Activated CD4-positive, alpha-beta T cell treated with anti-CD3 and anti-CD28 coated beads for 1 hour (primary cell): Measurements from ENCODE around the gene PMF1.

Source experiments
- DNase-seq: peaks from one replicate; pipeline ENCODE4 v3.0.0-alpha.2; 2020

The PMF1 gene

DNA sequence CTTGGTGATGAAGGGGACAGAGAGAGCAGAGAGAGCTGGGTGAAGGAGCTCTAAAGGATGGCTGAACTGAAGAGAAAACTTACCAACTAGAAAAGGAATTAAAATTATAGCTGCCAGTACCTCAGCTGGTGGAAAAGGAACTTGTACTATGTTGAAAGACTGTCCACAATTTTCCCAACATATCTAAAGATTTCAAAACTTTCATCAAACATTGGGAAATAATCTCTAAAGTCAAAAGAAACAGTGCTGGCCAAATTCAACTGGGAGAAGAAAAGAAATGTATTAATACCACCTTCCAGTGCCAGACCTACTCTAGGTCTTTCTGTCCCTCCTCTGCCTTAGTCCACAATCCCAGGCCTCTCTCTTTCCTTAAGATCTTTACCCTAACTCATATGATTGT, 63.7 kb downstream of the PMF1 start:
- DNase-seq: no peak

DNA sequence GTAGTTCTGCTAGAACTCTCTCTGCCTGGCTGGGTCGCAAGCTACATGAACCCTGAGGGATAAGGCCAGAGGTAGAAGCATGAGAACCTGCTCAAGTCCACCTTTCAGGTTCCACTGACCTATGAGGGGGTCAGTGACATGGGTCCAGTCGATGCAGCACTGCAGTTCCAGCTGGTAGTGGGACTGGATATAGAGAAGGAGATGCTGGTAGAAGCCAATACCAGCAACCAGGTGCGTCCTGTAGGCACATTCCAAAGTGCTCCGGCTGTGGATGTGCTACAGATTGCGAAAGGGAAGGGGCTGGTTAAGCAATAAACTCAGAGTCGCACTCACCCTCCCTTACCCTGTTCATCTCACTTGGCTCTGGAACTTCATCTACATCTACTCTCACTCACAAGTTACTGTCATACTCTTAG, 64.2 kb downstream of the PMF1 start:
- DNase-seq: no peak

DNA sequence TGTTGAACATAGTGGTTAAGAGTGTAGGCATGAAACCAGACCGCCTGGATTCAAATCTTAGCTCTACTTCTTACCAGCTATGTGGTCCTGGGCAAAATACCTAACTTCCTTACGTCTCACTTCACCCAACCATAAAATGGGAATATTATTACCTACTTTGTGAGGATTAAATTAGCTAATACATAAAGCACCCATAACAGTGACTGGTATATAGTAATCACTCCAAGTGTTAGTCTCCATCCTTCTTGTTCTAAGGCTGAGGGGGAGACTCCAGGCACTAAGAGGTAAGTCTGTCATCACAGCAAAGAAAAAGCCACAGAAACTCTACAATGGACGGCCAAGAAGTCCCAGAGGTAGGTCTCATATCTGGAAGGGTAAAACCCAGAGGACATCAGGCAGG, 67.0 kb downstream of the PMF1 start:
- no peak for DNase-seq

DNA sequence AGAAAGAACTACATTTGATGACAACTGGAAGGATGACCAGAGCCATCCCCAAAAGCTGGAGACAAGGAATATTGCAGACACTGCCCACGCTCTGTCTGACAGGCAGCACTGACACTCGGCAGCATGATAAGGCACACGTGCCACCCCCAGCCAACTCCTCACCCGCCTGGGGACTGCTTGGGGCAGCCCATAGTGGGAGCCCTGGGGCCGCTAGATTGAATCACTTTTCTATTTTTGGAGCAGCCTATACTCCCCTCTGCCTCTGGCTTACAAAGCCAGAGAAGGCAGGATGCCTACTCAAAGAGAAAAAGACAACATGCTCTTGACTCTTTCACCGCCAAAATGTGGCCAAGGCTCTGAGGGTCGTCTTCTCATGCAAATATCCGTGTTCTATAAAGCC, 68.5 kb downstream of the PMF1 start:
- DNase-seq: no peak

DNA sequence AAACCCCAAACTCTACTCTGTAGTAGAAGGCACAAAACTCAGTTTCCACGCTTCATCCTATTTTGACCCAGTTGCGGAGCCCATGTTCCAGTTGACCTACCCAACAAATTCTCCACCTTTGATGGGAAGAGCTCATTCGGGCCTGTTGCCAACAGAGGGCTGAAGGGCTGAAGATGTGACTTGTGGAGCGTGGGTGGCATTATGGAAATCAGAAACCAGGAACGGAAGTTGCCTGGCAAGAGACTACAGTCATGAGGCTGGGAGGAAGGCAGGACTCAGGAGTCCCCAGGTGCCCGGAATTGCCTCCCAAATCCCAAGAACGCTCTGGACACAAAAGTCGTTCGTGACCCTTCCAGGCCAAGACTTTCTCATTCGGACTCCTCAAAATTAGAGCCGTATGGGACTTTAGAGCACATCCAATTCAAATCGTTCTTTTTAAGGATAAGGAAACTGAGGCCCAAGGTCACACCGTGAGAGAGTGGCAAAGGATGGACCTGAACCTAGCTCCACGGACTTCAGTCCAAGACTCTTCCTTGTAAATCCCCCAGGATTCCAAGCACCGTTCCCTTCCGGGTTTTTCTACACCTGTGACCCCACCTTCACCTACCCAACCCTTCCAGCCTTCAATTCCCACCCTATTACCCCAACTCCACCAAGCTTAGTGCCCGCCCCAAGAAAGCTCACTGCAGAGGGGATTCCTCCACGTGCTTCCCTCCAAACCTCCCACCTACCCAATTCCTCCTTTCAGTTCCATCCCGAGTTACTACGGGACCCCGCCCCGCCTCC, 69.1 kb downstream of the PMF1 start:
- DNase-seq: no peak

DNA sequence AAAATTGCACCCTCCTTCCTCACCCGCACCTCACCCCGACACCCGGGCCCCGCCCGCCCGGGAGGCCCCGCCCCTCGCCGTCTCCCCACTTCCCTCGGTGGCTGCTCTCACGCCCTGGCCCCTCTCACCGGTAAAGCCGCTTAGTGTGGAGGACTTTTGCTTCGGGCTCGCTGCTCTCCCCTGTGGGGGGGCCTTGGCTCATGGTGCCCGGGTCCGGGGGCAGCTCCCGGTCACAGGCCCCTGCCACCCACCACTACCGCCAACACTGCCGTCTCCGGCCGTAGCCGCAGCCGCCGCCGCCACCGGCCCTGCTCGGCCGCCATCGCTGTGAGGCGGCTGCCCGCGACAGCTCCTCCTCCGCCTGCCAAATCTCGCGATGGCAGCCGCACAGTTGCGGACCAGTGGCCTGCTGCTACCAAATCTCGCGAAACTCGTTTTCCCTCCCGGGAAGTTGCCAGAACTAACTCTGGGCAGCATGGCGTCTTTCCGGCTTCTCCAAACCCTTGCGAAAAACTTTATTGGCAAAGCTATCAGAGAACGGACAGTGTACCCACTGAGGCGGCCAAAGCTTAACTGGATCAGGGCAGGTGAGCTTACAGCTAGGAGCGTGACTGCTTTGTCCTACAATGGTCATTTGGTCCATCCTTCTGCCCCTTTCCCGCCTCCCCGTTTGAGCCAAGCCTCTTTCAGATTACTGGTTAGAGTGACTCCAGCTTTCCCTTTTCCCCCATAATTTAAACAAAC, 69.8 kb downstream of the PMF1 start, which contains the start of gene SMG5:
TSS of gene SMG5 (minus strand) at position 347 of the 744 bp plus-strand sequence. CDS start at position 202, 145 bp downstream.
- DNase-seq: peak; percentile 93

DNA sequence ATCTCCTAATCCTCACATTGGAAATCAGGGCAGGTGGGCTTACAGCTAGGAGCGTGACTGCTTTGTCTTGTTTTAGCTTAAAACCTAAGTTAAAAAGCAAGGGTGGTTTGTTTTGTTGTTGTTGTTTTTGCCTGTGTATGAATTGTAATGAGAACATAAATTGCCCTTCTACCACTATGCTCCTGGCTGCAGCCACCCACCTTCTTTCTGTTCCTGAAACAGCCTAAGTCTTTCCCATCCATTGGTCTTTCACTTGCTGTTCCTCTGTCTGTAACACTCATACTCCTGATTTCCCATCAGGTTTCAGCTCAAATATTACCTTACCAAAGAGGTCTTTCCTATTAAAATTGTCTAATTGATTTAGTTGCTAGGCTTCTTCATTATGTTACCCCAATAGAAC, 70.7 kb downstream of the PMF1 start:
- DNase-seq: no peak

DNA sequence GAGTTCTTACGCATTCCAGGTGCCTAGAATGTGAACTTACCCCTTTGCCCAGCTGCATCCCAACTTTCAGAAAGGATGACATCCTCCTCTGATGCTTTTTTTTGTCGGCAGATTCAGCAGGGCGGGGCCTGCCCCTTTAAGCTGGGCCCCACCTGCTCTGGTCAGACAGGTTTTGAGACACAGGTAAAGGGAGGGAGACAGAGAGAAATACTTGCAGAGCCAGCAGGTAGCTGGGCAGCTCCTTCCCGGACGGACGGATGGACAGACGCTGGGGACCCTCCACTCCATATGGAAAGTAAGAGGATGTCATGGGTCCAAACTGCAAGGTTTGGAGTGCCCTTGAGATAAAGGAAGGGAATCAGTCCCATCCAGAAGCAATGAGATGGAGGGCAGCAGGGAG, 71.3 kb downstream of the PMF1 start, which contains the start of gene TMEM79:
TSS of gene TMEM79 (plus strand) at position 214 of the 400 bp plus-strand sequence. CDS start 902 bp downstream, outside the sequence.
- DNase-seq: no peak

DNA sequence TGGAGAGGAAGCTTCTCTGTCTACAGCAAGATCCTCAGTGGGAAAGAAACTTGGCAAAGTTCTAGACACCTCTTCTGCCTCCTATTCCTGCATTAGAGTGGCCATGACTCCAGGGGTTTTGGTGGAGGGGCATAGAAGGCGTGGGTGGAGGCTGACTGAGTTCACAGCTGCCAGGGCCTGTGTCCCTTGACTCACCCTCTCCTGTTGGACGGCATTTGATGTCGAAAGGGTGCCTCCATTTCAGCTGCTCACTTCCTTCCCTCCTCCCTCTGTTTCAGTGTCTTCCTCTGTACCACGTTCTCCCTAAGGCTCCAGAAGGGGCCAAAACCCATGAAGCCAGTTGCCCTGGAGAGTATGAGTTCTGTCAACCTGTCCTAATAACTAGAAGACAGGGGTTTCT, 72.0 kb downstream of the PMF1 start:
- DNase-seq: no peak

DNA sequence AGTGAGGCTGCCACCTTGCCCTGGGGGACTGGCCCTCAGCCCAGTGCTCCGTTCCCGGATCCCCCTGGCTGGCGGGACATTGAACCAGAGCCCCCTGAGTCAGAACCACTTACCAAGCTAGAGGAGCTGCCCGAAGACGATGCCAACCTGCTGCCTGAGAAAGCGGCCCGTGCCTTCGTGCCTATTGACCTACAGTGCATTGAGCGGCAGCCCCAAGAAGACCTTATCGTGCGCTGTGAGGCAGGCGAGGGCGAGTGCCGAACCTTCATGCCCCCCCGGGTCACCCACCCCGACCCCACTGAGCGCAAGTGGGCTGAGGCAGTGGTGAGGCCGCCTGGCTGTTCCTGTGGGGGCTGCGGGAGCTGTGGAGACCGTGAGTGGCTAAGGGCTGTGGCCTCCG, 72.6 kb downstream of the PMF1 start:
- no peak for DNase-seq

DNA sequence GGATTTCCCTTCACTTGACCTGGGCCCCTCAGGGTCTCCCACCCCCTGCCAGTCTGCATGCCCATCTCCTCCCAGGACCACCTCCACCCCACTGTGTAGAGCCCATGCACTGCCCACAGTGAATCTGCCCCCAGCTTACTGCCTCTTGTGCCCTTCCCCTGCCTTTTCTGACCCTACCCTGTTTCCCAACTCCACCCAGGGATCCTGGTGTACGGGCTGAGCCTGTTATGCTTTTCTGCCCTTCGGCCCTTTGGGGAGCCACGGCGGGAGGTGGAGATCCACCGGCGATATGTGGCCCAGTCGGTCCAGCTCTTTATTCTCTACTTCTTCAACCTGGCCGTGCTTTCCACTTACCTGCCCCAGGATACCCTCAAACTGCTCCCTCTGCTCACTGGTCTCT, 73.3 kb downstream of the PMF1 start:
- no peak for DNase-seq
